ENCODE measurements around the gene CAMTA1. TPM values are rescaled to one million over a fixed set of nuclear protein-coding genes. Genes with fewer than 3 reads are reported as not detected.

Gene CAMTA1
- total RNA-seq, 1 donor from 2014 or later: 72.4 TPM

GRCh38 chr1:7280347-7280960 is 495.2 kb downstream of the CAMTA1 start:
- intact Hi-C loops (cut with DNase I): no loop called here
- DNase-seq (ENCODE audit: low spot score) (no peak), ATAC-seq (no peak)

GRCh38 chr1:7281821-7282220 is 496.6 kb downstream of the CAMTA1 start:
- intact Hi-C loops (cut with DNase I): no loop called here
- DNase-seq (ENCODE audit: low spot score) (no peak), ATAC-seq (peak; percentile 32)

GRCh38 chr1:7284839-7285435 is 499.7 kb downstream of the CAMTA1 start:
- no peak for ATAC-seq
- intact Hi-C loops (cut with DNase I): no loop called here
- DNase-seq (ENCODE audit: low spot score): no peak

GRCh38 chr1:7285856-7286454 is 500.7 kb downstream of the CAMTA1 start:
- no peak for DNase-seq (ENCODE audit: low spot score)
- intact Hi-C loops (cut with DNase I): no loop called here
- no peak for ATAC-seq

- DNase-seq (ENCODE audit: low spot score): no peak
- intact Hi-C loops (cut with DNase I): no loop called here
- ATAC-seq: no peak
These were observed 501.8 kb downstream of the CAMTA1 start for GRCh38 chr1:7287013-7287412.

GRCh38 chr1:7288992-7289391 is 503.7 kb downstream of the CAMTA1 start:
- ATAC-seq (no peak), DNase-seq (ENCODE audit: low spot score) (no peak)
- intact Hi-C loops (cut with DNase I): no loop called here

GRCh38 chr1:7289694-7290093 is 504.4 kb downstream of the CAMTA1 start:
- intact Hi-C loops (cut with DNase I): no loop called here
- no peak for DNase-seq (ENCODE audit: low spot score)
- no peak for ATAC-seq

- DNase-seq (ENCODE audit: low spot score) (no peak), ATAC-seq (peak; percentile 83)
- intact Hi-C loops (cut with DNase I): no loop called here
These were observed 506.0 kb downstream of the CAMTA1 start for GRCh38 chr1:7290971-7291970.

GRCh38 chr1:7292036-7292681 is 506.9 kb downstream of the CAMTA1 start:
- ATAC-seq (peak; percentile 74), DNase-seq (ENCODE audit: low spot score) (no peak)
- intact Hi-C loops (cut with DNase I): no loop called here

- intact Hi-C loops (cut with DNase I): no loop called here
- DNase-seq (ENCODE audit: low spot score) (no peak), ATAC-seq (no peak)
These were observed 507.6 kb downstream of the CAMTA1 start for GRCh38 chr1:7292714-7293419.

- intact Hi-C loops (cut with DNase I): no loop called here
- DNase-seq (ENCODE audit: low spot score) (no peak), ATAC-seq (no peak)
These were observed 508.7 kb downstream of the CAMTA1 start for GRCh38 chr1:7293702-7294629.

GRCh38 chr1:7294636-7295035 is 509.4 kb downstream of the CAMTA1 start:
- no peak for DNase-seq (ENCODE audit: low spot score)
- intact Hi-C loops (cut with DNase I): no loop called here
- no peak for ATAC-seq

- DNase-seq (ENCODE audit: low spot score) (no peak), ATAC-seq (no peak)
- intact Hi-C loops (cut with DNase I): no loop called here
These were observed 510.7 kb downstream of the CAMTA1 start for GRCh38 chr1:7295946-7296345.

GRCh38 chr1:7296968-7297367 is 511.7 kb downstream of the CAMTA1 start:
- ATAC-seq: no peak
- intact Hi-C loops (cut with DNase I): no loop called here

GRCh38 chr1:7298145-7298544 is 512.9 kb downstream of the CAMTA1 start:
- no peak for DNase-seq (ENCODE audit: low spot score)
- ATAC-seq: no peak
- intact Hi-C loops (cut with DNase I): no loop called here

More at GRCh38 chr1:7296968-7297367, 511.7 kb downstream of the CAMTA1 start:
- no peak for DNase-seq (ENCODE audit: low spot score)

GRCh38 chr1:7298749-7299151 is 513.5 kb downstream of the CAMTA1 start:
- DNase-seq (ENCODE audit: low spot score) (no peak), ATAC-seq (no peak)
- intact Hi-C loops (cut with DNase I): no loop called here

- ATAC-seq (peak; percentile 87), DNase-seq (ENCODE audit: low spot score) (peak; percentile 70)
- intact Hi-C loops (cut with DNase I): no loop called here
These were observed 514.1 kb downstream of the CAMTA1 start for GRCh38 chr1:7299329-7299799.

Measured in sciatic nerve (tissue), 2 donors.